A673 (cell line): ENCODE results near the gene LAMA2.

Experiments used
- CTCF ChIP-seq: fragments of 300-800, 200-600 bp; sonication (generic); conservative IDR thresholded peaks from 2 replicates; pipeline ENCODE4 v1.5.1; 2017; ENCODE audit warnings: low read depth, mild to moderate bottlenecking, antibody characterized with exemption, low read length, moderate library complexity, mixed read lengths
- EZH2 ChIP-seq: fragments of 200-600 bp; sonication (generic); IDR thresholded peaks from 2 replicates; pipeline ENCODE4 v1.6.1; 2017; ENCODE audit warnings: borderline replicate concordance, low read depth, mild to moderate bottlenecking, mixed read lengths, antibody characterized with exemption, low read length; ENCODE audit not compliant: poor library complexity, severe bottlenecking

- TF ChIP-seq CTCF (no peak), EZH2 (no peak)
Measured at GRCh38 chr6:129345890-129346289, 463.0 kb downstream of the LAMA2 start.
